ENCODE data around the gene PCBP3. TPM values are rescaled to one million over a fixed set of nuclear protein-coding genes. Genes with fewer than 3 reads are reported as not detected.
"Not testable (repeated sequence)": the region's sequence is repeated elsewhere in the genome, so short reads cannot be mapped to it uniquely, and the experiment has no call there.

Gene PCBP3
- polyA plus RNA-seq, 3 donors = 1.7 to 9.5 (median 2.2) TPM

GRCh38 chr21:45709173-45709572, 65.6 kb downstream of the PCBP3 start:
- WGBS, 3 donors = 64 to 89% (median 71%) methylated on average over 7 of the region's 7 CpGs
- H3K27ac ChIP-seq (ENCODE audit: low read depth, low read length) = no peak overlapping the region

- no peak overlapping the region for H3K27ac ChIP-seq (ENCODE audit: low read depth, low read length)
- WGBS, 3 donors = 78 to 91% (median 86%) methylated on average over 3 of the region's 3 CpGs
Measured at GRCh38 chr21:45709696-45710268, 66.3 kb downstream of the PCBP3 start.

- WGBS, 3 donors = 86 to 96% (median 93%) methylated on average over 3 of the region's 5 CpGs
- not testable (repeated sequence) for H3K27ac ChIP-seq (ENCODE audit: low read depth, low read length)
Measured at GRCh38 chr21:45710306-45710705, 66.8 kb downstream of the PCBP3 start.

GRCh38 chr21:45713613-45714012, 70.1 kb downstream of the PCBP3 start:
- H3K27ac ChIP-seq (ENCODE audit: low read depth, low read length) = no peak overlapping the region
- WGBS, 3 donors = 86 to 94% (median 93%) methylated on average over 6 of the region's 6 CpGs

- no peak overlapping the region for H3K27ac ChIP-seq (ENCODE audit: low read depth, low read length)
- 81 to 95% (median 84%) methylated on average over 1 of the region's 1 CpG for WGBS, 3 donors
Measured at GRCh38 chr21:45715441-45715840, 71.9 kb downstream of the PCBP3 start.

- 78 to 92% (median 89%) methylated on average over 5 of the region's 5 CpGs for WGBS, 3 donors
- no peak overlapping the region for H3K27ac ChIP-seq (ENCODE audit: low read depth, low read length)
Measured at GRCh38 chr21:45718413-45718812, 74.9 kb downstream of the PCBP3 start.

GRCh38 chr21:45719177-45719802, 75.8 kb downstream of the PCBP3 start:
- WGBS, 3 donors = 64 to 71% (median 69%) methylated on average over 6 of the region's 6 CpGs

GRCh38 chr21:45720204-45720603, 76.7 kb downstream of the PCBP3 start:
- not testable (repeated sequence) for H3K27ac ChIP-seq (ENCODE audit: low read depth, low read length)
- 54 to 71% (median 67%) methylated on average over 1 of the region's 1 CpG for WGBS, 3 donors

More at GRCh38 chr21:45719177-45719802, 75.8 kb downstream of the PCBP3 start:
- no peak overlapping the region for H3K27ac ChIP-seq (ENCODE audit: low read depth, low read length)

GRCh38 chr21:45721671-45722070, 78.1 kb downstream of the PCBP3 start:
- 59 to 61% (median 60%) methylated on average over 6 of the region's 6 CpGs for WGBS, 3 donors
- H3K27ac ChIP-seq (ENCODE audit: low read depth, low read length) = no peak overlapping the region

- WGBS, 3 donors = 79 to 92% (median 86%) methylated on average over 10 of the region's 10 CpGs
- H3K27ac ChIP-seq (ENCODE audit: low read depth, low read length) = no peak overlapping the region
Measured at GRCh38 chr21:45723049-45723958, 79.8 kb downstream of the PCBP3 start.

GRCh38 chr21:45724345-45724961, 80.9 kb downstream of the PCBP3 start:
- H3K27ac ChIP-seq (ENCODE audit: low read depth, low read length) = no peak overlapping the region
- 51 to 61% (median 61%) methylated on average over 13 of the region's 13 CpGs for WGBS, 3 donors

- WGBS, 3 donors = 76 to 86% (median 79%) methylated on average over 10 of the region's 10 CpGs
- H3K27ac ChIP-seq (ENCODE audit: low read depth, low read length) = no peak overlapping the region
Measured at GRCh38 chr21:45724994-45725843, 81.7 kb downstream of the PCBP3 start.

GRCh38 chr21:45725844-45726200, 82.3 kb downstream of the PCBP3 start:
- H3K27ac ChIP-seq (ENCODE audit: low read depth, low read length) = no peak overlapping the region
- WGBS, 3 donors = 80 to 94% (median 88%) methylated on average over 6 to 7 of the region's 7 CpGs

- no peak overlapping the region for H3K27ac ChIP-seq (ENCODE audit: low read depth, low read length)
- WGBS, 3 donors = 85 to 93% (median 87%) methylated on average over 10 of the region's 10 CpGs
Measured at GRCh38 chr21:45726438-45726837, 82.9 kb downstream of the PCBP3 start.

- WGBS, 3 donors = 68 to 73% (median 73%) methylated on average over 2 of the region's 2 CpGs
- no peak overlapping the region for H3K27ac ChIP-seq (ENCODE audit: low read depth, low read length)
Measured at GRCh38 chr21:45727390-45727789, 83.9 kb downstream of the PCBP3 start.

GRCh38 chr21:45735259-45736000, 91.9 kb downstream of the PCBP3 start:
- 80 to 83% (median 80%) methylated on average over 14 of the region's 14 CpGs for WGBS, 3 donors
- no peak overlapping the region for H3K27ac ChIP-seq (ENCODE audit: low read depth, low read length)

- no peak overlapping the region for H3K27ac ChIP-seq (ENCODE audit: low read depth, low read length)
- 58 to 66% (median 65%) methylated on average over 10 of the region's 10 CpGs for WGBS, 3 donors
Measured at GRCh38 chr21:45736042-45736689, 92.6 kb downstream of the PCBP3 start.

Measured in adipose tissue (tissue), 3 donors.